ENCODE measurements around the gene CST3.
"Not testable (repeated sequence)": the region's sequence is repeated elsewhere in the genome, so short reads cannot be mapped to it uniquely, and the experiment has no call there.

Gene CST3

GRCh38 chr20:23637282-23638221 is at the start of gene CST3:
TSS of gene CST3 (minus strand) at chr20:23637955. CDS start at chr20:23637862, 93 bp downstream.
- DNase-seq = peak; percentile 22 to 42

GRCh38 chr20:23686046-23686750 is 48.4 kb upstream of the CST3 start:
- DNase-seq = no peak

- not testable (repeated sequence) for DNase-seq
These were observed 47.8 kb upstream of the CST3 start for GRCh38 chr20:23685529-23685896.

GRCh38 chr20:23684261-23684660 is 46.5 kb upstream of the CST3 start:
- DNase-seq = no peak

GRCh38 chr20:23683807-23684206 is 46.1 kb upstream of the CST3 start:
- DNase-seq = no peak

GRCh38 chr20:23683281-23683680 is 45.5 kb upstream of the CST3 start:
- no peak for DNase-seq

- DNase-seq = peak; percentile 33 to 54
These were observed 42.4 kb upstream of the CST3 start for GRCh38 chr20:23680146-23680545.

- DNase-seq = no peak
These were observed 41.7 kb upstream of the CST3 start for GRCh38 chr20:23679133-23680092.

GRCh38 chr20:23673209-23673608 is 35.5 kb upstream of the CST3 start:
- DNase-seq = no peak

GRCh38 chr20:23672158-23672557 is 34.4 kb upstream of the CST3 start:
- no peak for DNase-seq

GRCh38 chr20:23671479-23671878 is 33.7 kb upstream of the CST3 start:
- DNase-seq = no peak

- no peak for DNase-seq
These were observed 32.6 kb upstream of the CST3 start for GRCh38 chr20:23670361-23670760.

- no peak for DNase-seq
These were observed 32.1 kb upstream of the CST3 start for GRCh38 chr20:23669866-23670265.

- DNase-seq = no peak
These were observed 31.6 kb upstream of the CST3 start for GRCh38 chr20:23669327-23669726.

GRCh38 chr20:23668477-23668951 is 30.8 kb upstream of the CST3 start:
- DNase-seq = peak; percentile 48 to 54

GRCh38 chr20:23667666-23668065 is 29.9 kb upstream of the CST3 start:
- no peak for DNase-seq

- DNase-seq = no peak
These were observed 28.9 kb upstream of the CST3 start for GRCh38 chr20:23666698-23667097.

GRCh38 chr20:23666189-23666588 is 28.4 kb upstream of the CST3 start:
- no peak for DNase-seq

GRCh38 chr20:23664954-23665353 is 27.2 kb upstream of the CST3 start:
- DNase-seq = no peak

- DNase-seq = not testable (repeated sequence)
These were observed 26.3 kb upstream of the CST3 start for GRCh38 chr20:23664046-23664445.

- no peak for DNase-seq
These were observed 25.4 kb upstream of the CST3 start for GRCh38 chr20:23663180-23663579.

GRCh38 chr20:23662276-23662870 is 24.6 kb upstream of the CST3 start:
- no peak for DNase-seq
